WTC11 (cell line): ENCODE measurements around the gene PNCK. TPM values are rescaled to one million over a fixed set of nuclear protein-coding genes. Genes with fewer than 3 reads are reported as not detected.

Source experiments
- ATAC-seq: fragments of 200-7000 bp; cut with Tn5 transposase; 2 replicates; pipeline ENCODE4 v1.10.0; 2021; ENCODE audit warnings: mild to moderate bottlenecking, moderate library complexity
- CTCF ChIA-PET: fragments of 300-600 bp; sonication (Branson Sonifier 250); formaldehyde crosslinking; loops from one replicate; lab custom pipeline; 2021; ENCODE audit warnings: antibody characterized with exemption; lab: Charles Lee
- POLR2A ChIA-PET: fragments of 350-600 bp; sonication (Branson Sonifier 250); formaldehyde crosslinking; loops from one replicate; lab custom pipeline; 2021; ENCODE audit warnings: antibody characterized with exemption; lab: Charles Lee
- DNase-seq: peaks from one replicate; pipeline ENCODE4 v3.0.0; 2021; ENCODE audit warnings: low spot score
- H3K27ac Mint-ChIP-seq: 2 replicates; pipeline ENCODE4 v1.8.0; 2021; ENCODE audit warnings: mixed read lengths
- H3K27me3 Mint-ChIP-seq: 2 replicates; pipeline ENCODE4 v1.8.0; 2021; ENCODE audit warnings: low read depth, mild to moderate bottlenecking, moderate library complexity, mixed read lengths
- H3K36me3 Mint-ChIP-seq: 2 replicates; pipeline ENCODE4 v1.8.0; 2021; ENCODE audit warnings: mixed read lengths
- H3K4me1 Mint-ChIP-seq: 2 replicates; pipeline ENCODE4 v1.8.0; 2022; ENCODE audit warnings: mixed read lengths
- H3K4me3 Mint-ChIP-seq: 2 replicates; pipeline ENCODE4 v1.8.0; 2021; ENCODE audit warnings: mild to moderate bottlenecking, moderate library complexity, mixed read lengths
- H3K9me3 Mint-ChIP-seq: 2 replicates; pipeline ENCODE4 v1.8.0; 2021; ENCODE audit warnings: mixed read lengths
- ATF2 ChIP-seq: sonication (generic); formaldehyde crosslinking; IDR thresholded peaks from 2 replicates; pipeline ENCODE4 v1.8.1; 2022; ENCODE audit warnings: low read depth, missing genetic modification reagents, borderline replicate concordance
- ATF3 ChIP-seq: sonication (generic); formaldehyde crosslinking; conservative IDR thresholded peaks from 2 replicates; pipeline ENCODE4 v1.8.1; 2022; ENCODE audit warnings: mild to moderate bottlenecking, missing genetic modification reagents
- CBFB ChIP-seq: sonication (generic); formaldehyde crosslinking; IDR thresholded peaks from 2 replicates; pipeline ENCODE4 v1.8.1; 2022; ENCODE audit warnings: mild to moderate bottlenecking, low read depth, missing genetic modification reagents
- CREM ChIP-seq: sonication (generic); formaldehyde crosslinking; IDR thresholded peaks from 2 replicates; pipeline ENCODE4 v1.8.1; 2022; ENCODE audit warnings: mild to moderate bottlenecking, missing genetic modification reagents, moderate library complexity
- FOXP1 ChIP-seq: sonication (generic); formaldehyde crosslinking; IDR thresholded peaks from 2 replicates; pipeline ENCODE4 v1.8.0; 2022; ENCODE audit warnings: missing genetic modification reagents, mild to moderate bottlenecking, moderate library complexity, borderline replicate concordance
- FOXP4 ChIP-seq: sonication (generic); formaldehyde crosslinking; IDR thresholded peaks from 2 replicates; pipeline ENCODE4 v1.8.0; 2022; ENCODE audit warnings: mild to moderate bottlenecking, missing genetic modification reagents
- GRHL2 ChIP-seq: fragments of 250-450 bp; sonication (Bioruptor Pico); IDR thresholded peaks from 2 replicates; pipeline ENCODE4 v1.8.0; 2022; ENCODE audit warnings: mild to moderate bottlenecking, moderate library complexity; ENCODE audit not compliant: insufficient replicate concordance, severe bottlenecking
- GTF2I ChIP-seq: fragments of 250-450 bp; sonication (Bioruptor Pico); conservative IDR thresholded peaks from 2 replicates; pipeline ENCODE4 v1.4.0; 2021; ENCODE audit warnings: mild to moderate bottlenecking
- HMGA2 ChIP-seq: fragments of 250-450 bp; sonication (Bioruptor Pico); IDR thresholded peaks from 2 replicates; pipeline ENCODE4 v1.4.0; 2021; ENCODE audit warnings: mild to moderate bottlenecking, moderate library complexity
- IRF1 ChIP-seq: sonication (generic); formaldehyde crosslinking; IDR thresholded peaks from 2 replicates; pipeline ENCODE4 v1.8.0; 2023; ENCODE audit warnings: missing genetic modification reagents
- JUN ChIP-seq: sonication (generic); formaldehyde crosslinking; IDR thresholded peaks from 2 replicates; pipeline ENCODE4 v1.8.0; 2023; ENCODE audit warnings: mild to moderate bottlenecking, missing genetic modification reagents
- NFYB ChIP-seq: sonication (generic); formaldehyde crosslinking; conservative IDR thresholded peaks from 2 replicates; pipeline ENCODE4 v1.8.0; 2022; ENCODE audit warnings: low read depth, missing genetic modification reagents
- NR2C2 ChIP-seq: sonication (generic); formaldehyde crosslinking; IDR thresholded peaks from 2 replicates; pipeline ENCODE4 v1.8.0; 2022; ENCODE audit warnings: mild to moderate bottlenecking, missing genetic modification reagents
- PRRX2 ChIP-seq: fragments of 250-450 bp; sonication (Bioruptor Pico); IDR thresholded peaks from 2 replicates; pipeline ENCODE4 v1.8.0; 2021; ENCODE audit warnings: mild to moderate bottlenecking
- SOX15 ChIP-seq: fragments of 250-450 bp; sonication (Bioruptor Pico); IDR thresholded peaks from 2 replicates; pipeline ENCODE4 v1.9.0; 2021; ENCODE audit warnings: mild to moderate bottlenecking
- ZBTB21 ChIP-seq: sonication (generic); formaldehyde crosslinking; IDR thresholded peaks from 2 replicates; pipeline ENCODE4 v1.8.1; 2023; ENCODE audit warnings: mild to moderate bottlenecking, missing genetic modification reagents, borderline replicate concordance
- ZMAT4 ChIP-seq: fragments of 250-450 bp; sonication (Bioruptor Pico); IDR thresholded peaks from 2 replicates; pipeline ENCODE4 v1.9.0; 2021; ENCODE audit warnings: mild to moderate bottlenecking
- ZNF121 ChIP-seq: sonication (generic); formaldehyde crosslinking; IDR thresholded peaks from 2 replicates; pipeline ENCODE4 v1.8.0; 2023; ENCODE audit warnings: missing genetic modification reagents
- ZNF138 ChIP-seq: sonication (generic); formaldehyde crosslinking; conservative IDR thresholded peaks from 2 replicates; pipeline ENCODE4 v1.8.1; 2022; ENCODE audit warnings: mild to moderate bottlenecking, moderate library complexity, missing genetic modification reagents
- ZNF219 ChIP-seq: sonication (generic); formaldehyde crosslinking; IDR thresholded peaks from 2 replicates; pipeline ENCODE4 v1.8.0; 2023; ENCODE audit warnings: missing genetic modification reagents, mild to moderate bottlenecking, borderline replicate concordance
- ZNF232 ChIP-seq: sonication (generic); formaldehyde crosslinking; IDR thresholded peaks from 2 replicates; pipeline ENCODE4 v1.8.0; 2022; ENCODE audit warnings: mild to moderate bottlenecking, missing genetic modification reagents
- ZNF263 ChIP-seq: sonication (generic); formaldehyde crosslinking; IDR thresholded peaks from 2 replicates; pipeline ENCODE4 v1.8.1; 2022; ENCODE audit warnings: low read depth, mild to moderate bottlenecking, moderate library complexity, missing genetic modification reagents
- ZNF396 ChIP-seq: fragments of 250-450 bp; sonication (Bioruptor Pico); IDR thresholded peaks from 2 replicates; pipeline ENCODE4 v1.8.0; 2021; ENCODE audit warnings: mild to moderate bottlenecking, moderate library complexity, borderline replicate concordance
- ZNF416 ChIP-seq: fragments of 250-450 bp; sonication (Bioruptor Pico); IDR thresholded peaks from 2 replicates; pipeline ENCODE4 v1.9.0; 2021; ENCODE audit warnings: mild to moderate bottlenecking, inconsistent platforms
- ZNF423 ChIP-seq: fragments of 250-450 bp; sonication (Bioruptor Pico); IDR thresholded peaks from 2 replicates; pipeline ENCODE4 v2.1.2; 2022; ENCODE audit warnings: mild to moderate bottlenecking, moderate library complexity
- total RNA-seq: library from RNA; stranded (reverse); gene quantifications from 3 replicates; pipeline ENCODE4 v1.2.3, GENCODE V29; 2021

The PNCK gene
- total RNA-seq, 1 experiment from 2014 or later = 8.6 TPM

GRCh38 chrX:153653556-153653955, 20.1 kb downstream of the PNCK start:
- H3K4me1 Mint-ChIP-seq = no peaks in the 10 kb centered on the region
- no peaks in the 10 kb centered on the region for H3K36me3 Mint-ChIP-seq
- H3K4me3 Mint-ChIP-seq = no peak overlapping the region
- no peaks in the 10 kb centered on the region; the same call in 1 of the 2 replicates for H3K9me3 Mint-ChIP-seq
- ChIA-PET CTCF (interaction anchor here (1.2 to 1.6 kb wide), 2 partner anchors 9 to 15 kb away, joined by 3 to 6 read pairs; no protein-coding TSS in a partner anchor), POLR2A (no interaction called here)
- no peak for ATAC-seq
- peaks cover 13% of the 10 kb centered on the region for H3K27me3 Mint-ChIP-seq
- TF ChIP-seq GTF2I (CRISPR knock-in tag) = no peak
- TF ChIP-seq FOXP1 = no peak
- TF ChIP-seq SOX15 = no peak
- TF ChIP-seq NFYB (CRISPR knock-in tag) = no peak
- no peak for TF ChIP-seq ATF2
- TF ChIP-seq NR2C2 (CRISPR knock-in tag) = no peak
- TF ChIP-seq ZNF219 (CRISPR knock-in tag) = no peak
- no peak for TF ChIP-seq GRHL2 (CRISPR knock-in tag)
- no peak for TF ChIP-seq CBFB (CRISPR knock-in tag)
- TF ChIP-seq ATF3 (CRISPR knock-in tag) = no peak
- no peak overlapping the region for H3K27ac Mint-ChIP-seq
- DNase-seq = no peak

GRCh38 chrX:153651540-153652079, 22.0 kb downstream of the PNCK start:
- peak; percentile 51 for ATAC-seq
- POLR2A ChIA-PET = no interaction called here

More at GRCh38 chrX:153651540-153652079, 22.0 kb downstream of the PNCK start:
- H3K4me1 Mint-ChIP-seq = no peaks in the 10 kb centered on the region
- DNase-seq = no peak
- peaks cover 28% of the 10 kb centered on the region for H3K27me3 Mint-ChIP-seq
- H3K36me3 Mint-ChIP-seq = no peaks in the 10 kb centered on the region
- no peak overlapping the region for H3K4me3 Mint-ChIP-seq
- no peak for TF ChIP-seq ZNF416
- no peak for TF ChIP-seq ZMAT4 (CRISPR knock-in tag)
- no peak for TF ChIP-seq JUN (CRISPR knock-in tag)
- no peak for TF ChIP-seq GRHL2 (CRISPR knock-in tag)
- no peak for TF ChIP-seq CREM (CRISPR knock-in tag)
- TF ChIP-seq ZNF232 (CRISPR knock-in tag) = no peak
- no peak for TF ChIP-seq ZNF423 (CRISPR knock-in tag)
- TF ChIP-seq ZNF138 (CRISPR knock-in tag) = no peak
- no peak for TF ChIP-seq ZNF263 (CRISPR knock-in tag)
- TF ChIP-seq IRF1 = no peak
- TF ChIP-seq ZBTB21 (CRISPR knock-in tag) = no peak
- TF ChIP-seq HMGA2 (CRISPR knock-in tag) = no peak
- no peak for TF ChIP-seq ZNF396 (CRISPR knock-in tag)
- no peak for TF ChIP-seq ZNF121 (CRISPR knock-in tag)
- no peak for TF ChIP-seq FOXP4 (CRISPR knock-in tag)
- TF ChIP-seq PRRX2 (CRISPR knock-in tag) = no peak
- H3K9me3 Mint-ChIP-seq = no peaks in the 10 kb centered on the region; the same call in 1 of the 2 replicates
- CTCF ChIA-PET = interaction anchor here (0.7 to 10.6 kb wide), 4 partner anchors 15 to 112 kb away, joined by 3 to 153 read pairs (median 4); no protein-coding TSS in a partner anchor
- no peak overlapping the region for H3K27ac Mint-ChIP-seq
